ENCODE measurements around the gene NEURL1B.

DNA sequence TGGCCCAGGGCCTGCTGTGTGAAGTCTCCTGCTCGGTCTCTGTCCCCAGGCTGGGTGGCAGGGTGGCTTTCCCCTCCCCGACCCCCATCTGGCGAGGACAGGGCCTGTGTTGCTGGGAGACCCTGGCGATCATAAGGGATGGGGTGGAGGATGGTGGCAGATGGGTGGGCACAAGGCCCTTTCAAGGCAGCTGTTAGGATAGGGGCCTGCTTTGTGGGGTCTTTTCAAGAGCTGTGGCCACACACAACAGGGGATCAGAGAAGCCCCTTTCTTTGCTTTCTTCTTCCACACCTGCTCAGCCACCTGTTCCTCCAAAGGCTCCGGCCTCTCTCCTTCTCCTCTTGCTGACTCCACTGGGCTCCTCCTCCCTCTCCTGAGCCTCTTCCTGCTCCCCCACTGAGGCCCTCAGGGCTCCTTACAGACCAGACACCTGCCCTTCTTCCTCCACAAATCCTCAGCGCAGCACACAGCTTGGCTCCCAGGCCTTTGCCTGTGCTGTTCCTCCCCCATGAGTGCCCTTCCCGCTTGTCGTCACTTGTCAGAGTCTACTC is 15.0 kb upstream of the NEURL1B start:
- TF ChIP-seq, protein P1, sequence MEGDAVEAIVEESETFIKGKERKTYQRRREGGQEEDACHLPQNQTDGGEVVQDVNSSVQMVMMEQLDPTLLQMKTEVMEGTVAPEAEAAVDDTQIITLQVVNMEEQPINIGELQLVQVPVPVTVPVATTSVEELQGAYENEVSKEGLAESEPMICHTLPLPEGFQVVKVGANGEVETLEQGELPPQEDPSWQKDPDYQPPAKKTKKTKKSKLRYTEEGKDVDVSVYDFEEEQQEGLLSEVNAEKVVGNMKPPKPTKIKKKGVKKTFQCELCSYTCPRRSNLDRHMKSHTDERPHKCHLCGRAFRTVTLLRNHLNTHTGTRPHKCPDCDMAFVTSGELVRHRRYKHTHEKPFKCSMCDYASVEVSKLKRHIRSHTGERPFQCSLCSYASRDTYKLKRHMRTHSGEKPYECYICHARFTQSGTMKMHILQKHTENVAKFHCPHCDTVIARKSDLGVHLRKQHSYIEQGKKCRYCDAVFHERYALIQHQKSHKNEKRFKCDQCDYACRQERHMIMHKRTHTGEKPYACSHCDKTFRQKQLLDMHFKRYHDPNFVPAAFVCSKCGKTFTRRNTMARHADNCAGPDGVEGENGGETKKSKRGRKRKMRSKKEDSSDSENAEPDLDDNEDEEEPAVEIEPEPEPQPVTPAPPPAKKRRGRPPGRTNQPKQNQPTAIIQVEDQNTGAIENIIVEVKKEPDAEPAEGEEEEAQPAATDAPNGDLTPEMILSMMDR (IDR thresholded peaks at IDR 0.05; ENCODE audit: low read depth, low read length): no peak
- TF ChIP-seq, protein P2, sequence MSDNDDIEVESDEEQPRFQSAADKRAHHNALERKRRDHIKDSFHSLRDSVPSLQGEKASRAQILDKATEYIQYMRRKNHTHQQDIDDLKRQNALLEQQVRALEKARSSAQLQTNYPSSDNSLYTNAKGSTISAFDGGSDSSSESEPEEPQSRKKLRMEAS (IDR thresholded peaks at IDR 0.05; ENCODE audit: low read depth, low read length): no peak
